GM18526 (cell line): ENCODE results near the gene SLC1A1.

Source experiments
- POLR2A ChIP-seq: IDR thresholded peaks from 3 replicates; pipeline ENCODE4 v1.6.1; 2011; ENCODE audit not compliant: insufficient read length; ENCODE audit errors: extremely low read depth

SLC1A1 gene

GRCh38 chr9:4555236-4555635, 65.0 kb downstream of the SLC1A1 start:
- TF ChIP-seq POLR2A: no peak

- no peak for TF ChIP-seq POLR2A
Measured at GRCh38 chr9:4558371-4558998, 68.2 kb downstream of the SLC1A1 start.

- no peak for TF ChIP-seq POLR2A
Measured at GRCh38 chr9:4559261-4560182, 69.3 kb downstream of the SLC1A1 start.

GRCh38 chr9:4563105-4563504, 72.8 kb downstream of the SLC1A1 start:
- TF ChIP-seq POLR2A: no peak

- TF ChIP-seq POLR2A: no peak
Measured at GRCh38 chr9:4566806-4567205, 76.5 kb downstream of the SLC1A1 start.

GRCh38 chr9:4567601-4568000, 77.3 kb downstream of the SLC1A1 start:
- no peak for TF ChIP-seq POLR2A

- no peak for TF ChIP-seq POLR2A
Measured at GRCh38 chr9:4569101-4569500, 78.8 kb downstream of the SLC1A1 start.

GRCh38 chr9:4572184-4572826, 82.0 kb downstream of the SLC1A1 start:
- no peak for TF ChIP-seq POLR2A

GRCh38 chr9:4573176-4573575, 82.9 kb downstream of the SLC1A1 start:
- no peak for TF ChIP-seq POLR2A

GRCh38 chr9:4573634-4574389, 83.5 kb downstream of the SLC1A1 start:
- TF ChIP-seq POLR2A: no peak

- TF ChIP-seq POLR2A: no peak
Measured at GRCh38 chr9:4574657-4575243, 84.5 kb downstream of the SLC1A1 start.

- TF ChIP-seq POLR2A: no peak
Measured at GRCh38 chr9:4575997-4576396, 85.7 kb downstream of the SLC1A1 start.

GRCh38 chr9:4576448-4576847, 86.2 kb downstream of the SLC1A1 start:
- TF ChIP-seq POLR2A: no peak

GRCh38 chr9:4579001-4579400, 88.7 kb downstream of the SLC1A1 start:
- TF ChIP-seq POLR2A: no peak
